GM12873 (cell line): ENCODE data around the gene ISM1.

Source experiments
- CTCF ChIP-seq: IDR thresholded peaks from 2 replicates; pipeline ENCODE4 v1.5.1; 2012; ENCODE audit warnings: low read depth, mild to moderate bottlenecking, moderate library complexity, low read length, control low read depth; ENCODE audit not compliant: insufficient read depth; ENCODE audit errors: missing control alignments

Gene ISM1

GRCh38 chr20:13286052-13286451 is 65.0 kb downstream of the ISM1 start:
- TF ChIP-seq CTCF: no peak

GRCh38 chr20:13286607-13287006 is 65.5 kb downstream of the ISM1 start:
- no peak for TF ChIP-seq CTCF

- TF ChIP-seq CTCF: no peak
Observed at GRCh38 chr20:13288357-13288756, 67.3 kb downstream of the ISM1 start.

GRCh38 chr20:13289031-13289430 is 68.0 kb downstream of the ISM1 start:
- no peak for TF ChIP-seq CTCF

GRCh38 chr20:13290724-13291123 is 69.7 kb downstream of the ISM1 start:
- TF ChIP-seq CTCF: no peak

GRCh38 chr20:13291157-13291556 is 70.1 kb downstream of the ISM1 start:
- no peak for TF ChIP-seq CTCF

- TF ChIP-seq CTCF: no peak
Observed at GRCh38 chr20:13292201-13292885, 71.3 kb downstream of the ISM1 start.

GRCh38 chr20:13294522-13294921 is 73.4 kb downstream of the ISM1 start:
- no peak for TF ChIP-seq CTCF
